ENCODE data around the gene ADAMTS12. TPM values are rescaled to one million over a fixed set of nuclear protein-coding genes. Genes with fewer than 3 reads are reported as not detected.

The ADAMTS12 gene
- total and polyA plus RNA-seq, 2 experiments from 2014 or later = 9.1 to 17.1 TPM

- TF ChIP-seq ZNF462 (CRISPR knock-in tag; IDR thresholded peaks at IDR 0.05) (no peak), EZH2 (IDR thresholded peaks at IDR 0.05; ENCODE audit: low read depth, unreplicated experiment) (no peak), ETS1 (IDR thresholded peaks at IDR 0.05) (no peak), ZNF331 (CRISPR knock-in tag; IDR thresholded peaks at IDR 0.05; ENCODE audit: low read depth) (no peak), JUNB (IDR thresholded peaks at IDR 0.05; ENCODE audit: unreplicated experiment) (no peak), CTCF (conservative IDR thresholded peaks at IDR 0.05; ENCODE audit: low read depth in 2 of 2) (no peak)
Measured at GRCh38 chr5:33817301-33817700, 74.5 kb downstream of the ADAMTS12 start (continued).

GRCh38 chr5:33816791-33817190, 75.0 kb downstream of the ADAMTS12 start:
- no peak overlapping the region for H3K4me3 Mint-ChIP-seq
- no peaks in the 10 kb centered on the region for H3K36me3 ChIP-seq (ENCODE audit: insufficient read depth)
- no peaks in the 10 kb centered on the region for H3K27me3 ChIP-seq (ENCODE audit: insufficient read depth)
- H2AFZ ChIP-seq = no peak overlapping the region
- no peaks in the 10 kb centered on the region for H3K27me3 Mint-ChIP-seq (ENCODE audit: insufficient read depth, low read depth, poor library complexity)
- H3K9me3 Mint-ChIP-seq = no peaks in the 10 kb centered on the region
- no peak overlapping the region for H3K4me2 ChIP-seq
- no peaks in the 10 kb centered on the region for H3K79me2 ChIP-seq (replicated peaks; ENCODE audit: insufficient read depth)
- no peaks in the 10 kb centered on the region for H3K9me2 ChIP-seq (ENCODE audit: insufficient read depth)
- no peak overlapping the region for H3K27ac Mint-ChIP-seq
- no peak overlapping the region for H3K4me3 ChIP-seq
- peaks cover 11% of the 10 kb centered on the region for H3K4me1 ChIP-seq (ENCODE audit: insufficient read depth)
- H3K36me3 Mint-ChIP-seq (ENCODE audit: low read depth) = peaks cover 4% of the 10 kb centered on the region; the same call in 1 of the 3 replicates
- ATAC-seq (no peak), DNase-seq (ENCODE audit: low spot score) (no peak)
- H3K4me1 Mint-ChIP-seq = peaks cover 11% of the 10 kb centered on the region
- no peaks in the 10 kb centered on the region for H4K20me1 ChIP-seq (replicated peaks; ENCODE audit: insufficient read depth)
- no peaks in the 10 kb centered on the region for H3F3A ChIP-seq (replicated peaks; ENCODE audit: low read depth)
- H3K27ac ChIP-seq (ENCODE audit: low read depth) = no peak overlapping the region
- TF ChIP-seq CTCF (conservative IDR thresholded peaks at IDR 0.05; ENCODE audit: low read depth in 2 of 2) = no peak

Measured in GM23338 (cell line).